Gastrocnemius medialis (tissue), 4 donors: ENCODE measurements around the gene GMFB. TPM values are rescaled to one million over a fixed set of nuclear protein-coding genes. Genes with fewer than 3 reads are reported as not detected.

Experiments used
- ATAC-seq, 2 donors: fragments of 150-250 bp; one replicate each; pipeline ENCODE4 v1.9.1; 2016
- DNase-seq, 2 donors: peaks; one replicate each; pipeline ENCODE4 v3.0.0-alpha.2; 2019
- H3K27ac ChIP-seq, 4 donors: fragments of 200-600 bp; sonication (generic); 1 replicate in 1 of 4; 2 replicates in 3 of 4; pipeline ENCODE4 v1.5.1; 2016 to 2018; ENCODE audit warnings: mild to moderate bottlenecking in 2 of 4, moderate library complexity in 1 of 4
- H3K27me3 ChIP-seq, 3 donors: fragments of 200-600 bp; sonication (generic) in 2 of 3; 1 replicate in 1 of 3; 2 replicates in 2 of 3; pipeline versions ENCODE4 v1.5.1 to v1.6.0; 2016 to 2019; ENCODE audit warnings: mild to moderate bottlenecking in 1 of 3, moderate library complexity in 1 of 3
- H3K36me3 ChIP-seq, 2 donors: fragments of 200-600 bp; sonication (generic) in 1 of 2; one replicate each; pipeline ENCODE4 v1.5.1; 2017 to 2018
- H3K4me1 ChIP-seq, 2 donors: fragments of 200-600 bp; sonication (generic) in 1 of 2; one replicate each; pipeline ENCODE4 v1.5.1; 2016 to 2017; ENCODE audit warnings: mild to moderate bottlenecking in 2 of 2
- H3K4me3 ChIP-seq, 4 donors: fragments of 200-600 bp; sonication (generic) in 3 of 4; 1 replicate in 1 of 4; 2 replicates in 3 of 4; pipeline ENCODE4 v1.5.1; 2016 to 2019; ENCODE audit warnings: mild to moderate bottlenecking in 2 of 4
- H3K9me3 ChIP-seq, 3 donors: fragments of 200-600 bp; sonication (generic) in 2 of 3; 1 replicate in 1 of 3; 2 replicates in 2 of 3; pipeline ENCODE4 v1.5.1; 2016 to 2019
- CTCF ChIP-seq, 5 experiments: fragments of 450-650 bp in 3 of 5; fragments of 200-600 bp in 2 of 5; sonication (generic) in 2 of 5; IDR thresholded peaks in 4 of 5; conservative IDR thresholded peaks in 1 of 5; 1 replicate in 4 of 5; 2 replicates in 1 of 5; pipeline ENCODE4 v1.5.1; 2016 to 2019; ENCODE audit warnings: antibody characterized with exemption in 5 of 5, mild to moderate bottlenecking in 3 of 5, moderate library complexity in 3 of 5
- POLR2A ChIP-seq, 2 donors: fragments of 450-650 bp; IDR thresholded peaks; one replicate each; pipeline ENCODE4 v1.6.1; 2017; ENCODE audit warnings: antibody characterized with exemption in 2 of 2, mild to moderate bottlenecking in 2 of 2, moderate library complexity in 2 of 2
- in situ Hi-C, 4 donors: fragments of 200-750 bp; cut with MboI; loops; one replicate each; pipeline versions ENCODE4 v1.15.0 to v1.8.0; 2017; ENCODE audit warnings: low sequenced_read_pairs in 4 of 4
- intact Hi-C: fragments of 100-400 bp; cut with DNase I; formaldehyde crosslinking; loops from one replicate; pipeline ENCODE4 v1.15.1; 2023; ENCODE audit warnings: low total_unique reads
- total RNA-seq, 4 donors: library from RNA; depleted of rRNA; stranded (reverse); fragments of >200 nt; gene quantifications; one replicate each; pipeline versions ENCODE4 v1.1.0 to v1.2.3, GENCODE V29; 2016

GMFB gene
- total RNA-seq, 4 donors from 2014 or later = 5.0 to 21.7 (median 7.3) TPM

GRCh38 chr14:54524410-54524809 is 35.6 kb upstream of the GMFB start:
- no peak overlapping the region for H3K27ac ChIP-seq
- intact Hi-C loops (no loop called here), in situ Hi-C loops (no loop called here)
- no peak overlapping the region for H3K4me3 ChIP-seq
- no peaks in the 10 kb centered on the region for H3K9me3 ChIP-seq
- no peaks in the 10 kb centered on the region for H3K4me1 ChIP-seq
- TF ChIP-seq POLR2A (IDR thresholded peaks at IDR 0.05) = no peak
- TF ChIP-seq CTCF (IDR thresholded peaks at IDR 0.05 in 4 of 5, conservative IDR thresholded peaks at IDR 0.05 in 1 of 5) = no peak
- DNase-seq = no peak
- H3K36me3 ChIP-seq = peaks cover 0 to 21% of the 10 kb centered on the region in 2 donors
- no peak for ATAC-seq
- no peaks in the 10 kb centered on the region for H3K27me3 ChIP-seq

GRCh38 chr14:54516709-54517108 is 27.9 kb upstream of the GMFB start:
- no peaks in the 10 kb centered on the region for H3K9me3 ChIP-seq
- no peaks in the 10 kb centered on the region for H3K27me3 ChIP-seq
- intact Hi-C loops (no loop called here), in situ Hi-C loops (no loop called here)
- DNase-seq (no peak), ATAC-seq (no peak)
- TF ChIP-seq CTCF (IDR thresholded peaks at IDR 0.05 in 4 of 5, conservative IDR thresholded peaks at IDR 0.05 in 1 of 5) (no peak), POLR2A (IDR thresholded peaks at IDR 0.05) (no peak)
- peaks cover 0 to 16% of the 10 kb centered on the region in 2 donors for H3K36me3 ChIP-seq
- peaks cover 14% of the 10 kb centered on the region in 2 donors for H3K4me1 ChIP-seq
- no peak overlapping the region for H3K4me3 ChIP-seq
- no peak overlapping the region for H3K27ac ChIP-seq

GRCh38 chr14:54515670-54516069 is 26.9 kb upstream of the GMFB start:
- intact Hi-C loops = no loop called here
- H3K4me1 ChIP-seq = peaks cover 25% of the 10 kb centered on the region in 2 donors
- H3K9me3 ChIP-seq = no peaks in the 10 kb centered on the region
- TF ChIP-seq POLR2A (IDR thresholded peaks at IDR 0.05) (no peak), CTCF (IDR thresholded peaks at IDR 0.05 in 4 of 5, conservative IDR thresholded peaks at IDR 0.05 in 1 of 5) (no peak)
- no peak for DNase-seq
- no peak overlapping the region for H3K27ac ChIP-seq
- ATAC-seq = no peak
- in situ Hi-C loops = no loop called here
- no peak overlapping the region for H3K4me3 ChIP-seq
- peaks cover 0 to 16% of the 10 kb centered on the region in 2 donors for H3K36me3 ChIP-seq
- H3K27me3 ChIP-seq = no peaks in the 10 kb centered on the region

- H3K27ac ChIP-seq = no peak overlapping the region
- intact Hi-C loops (no loop called here), in situ Hi-C loops (no loop called here)
- H3K4me3 ChIP-seq = no peak overlapping the region
- ATAC-seq (no peak), DNase-seq (no peak)
- H3K4me1 ChIP-seq = peaks cover 30 to 33% of the 10 kb centered on the region in 2 donors
- H3K36me3 ChIP-seq = peaks cover 0 to 16% of the 10 kb centered on the region in 2 donors
- TF ChIP-seq CTCF (IDR thresholded peaks at IDR 0.05 in 4 of 5, conservative IDR thresholded peaks at IDR 0.05 in 1 of 5) (no peak), POLR2A (IDR thresholded peaks at IDR 0.05) (no peak)
- no peaks in the 10 kb centered on the region for H3K9me3 ChIP-seq
- no peaks in the 10 kb centered on the region for H3K27me3 ChIP-seq
Observed at GRCh38 chr14:54512393-54512792, 23.6 kb upstream of the GMFB start.
